Prostate gland (tissue), 2 donors: ENCODE measurements around the gene FUOM.

ENCODE experiments used
- CTCF ChIP-seq, 4 experiments: fragments of 200-600 bp in 2 of 4; fragments of 450-650 bp in 2 of 4; sonication (generic) in 2 of 4; IDR thresholded peaks; 1 replicate in 3 of 4; 2 replicates in 1 of 4; pipeline ENCODE4 v1.5.1; 2016 to 2019; ENCODE audit warnings: antibody characterized with exemption in 4 of 4, mild to moderate bottlenecking in 2 of 4, moderate library complexity in 2 of 4
- POLR2A ChIP-seq: fragments of 450-650 bp; IDR thresholded peaks from one replicate; pipeline ENCODE4 v1.6.1; 2016; ENCODE audit warnings: antibody characterized with exemption, mild to moderate bottlenecking
- POLR2AphosphoS5 ChIP-seq: sonication (generic); formaldehyde crosslinking; IDR thresholded peaks from one replicate; pipeline ENCODE4 v1.6.1; 2017; ENCODE audit warnings: antibody characterized with exemption

GRCh38 chr10:133377025-133377817 is 19.4 kb upstream of the FUOM start:
- TF ChIP-seq POLR2AphosphoS5 (no peak), POLR2A (no peak), CTCF (IDR thresholded peaks at IDR 0.05) (no peak)
